ENCODE results near the gene ZSWIM9.

Gene ZSWIM9

GRCh38 chr19:48169939-48170803 is at the start of gene ZSWIM9, which contains the start of gene LIG1:
TSS of gene ZSWIM9 (plus strand) at chr19:48170680. CDS start at chr19:48171803, 1,123 bp downstream.
TSS of gene LIG1 (minus strand) at chr19:48170344. CDS start at chr19:48165566, 4,778 bp downstream.
- peak; percentile 89 for DNase-seq

- no peak for DNase-seq
Observed at GRCh38 chr19:48121066-48121465, 49.4 kb upstream of the ZSWIM9 start.

- DNase-seq = no peak
Observed at GRCh38 chr19:48121909-48122371, 48.5 kb upstream of the ZSWIM9 start.

GRCh38 chr19:48122421-48122820 is 48.1 kb upstream of the ZSWIM9 start:
- no peak for DNase-seq

- DNase-seq = no peak
Observed at GRCh38 chr19:48123907-48124651, 46.4 kb upstream of the ZSWIM9 start.

- DNase-seq = no peak
Observed at GRCh38 chr19:48127561-48127960, 42.9 kb upstream of the ZSWIM9 start.

- no peak for DNase-seq
Observed at GRCh38 chr19:48133094-48133493, 37.4 kb upstream of the ZSWIM9 start.

GRCh38 chr19:48135411-48135810 is 35.1 kb upstream of the ZSWIM9 start:
- DNase-seq = no peak

GRCh38 chr19:48136547-48136946 is 33.9 kb upstream of the ZSWIM9 start:
- DNase-seq = no peak

- no peak for DNase-seq
Observed at GRCh38 chr19:48137411-48137810, 33.1 kb upstream of the ZSWIM9 start.

GRCh38 chr19:48139053-48139452 is 31.4 kb upstream of the ZSWIM9 start:
- no peak for DNase-seq

GRCh38 chr19:48147597-48148175 is 22.8 kb upstream of the ZSWIM9 start:
- no peak for DNase-seq

- no peak for DNase-seq
Observed at GRCh38 chr19:48148576-48148975, 21.9 kb upstream of the ZSWIM9 start.

- DNase-seq = no peak
Observed at GRCh38 chr19:48149430-48149829, 21.1 kb upstream of the ZSWIM9 start.

GRCh38 chr19:48152551-48152950 is 17.9 kb upstream of the ZSWIM9 start:
- peak; percentile 49 for DNase-seq

- no peak for DNase-seq
Observed at GRCh38 chr19:48154003-48154402, 16.5 kb upstream of the ZSWIM9 start.

GRCh38 chr19:48158210-48158790 is 12.2 kb upstream of the ZSWIM9 start:
- no peak for DNase-seq

GRCh38 chr19:48168689-48169088 is 1.8 kb upstream of the ZSWIM9 start:
- DNase-seq = no peak

- DNase-seq = peak; percentile 83
Observed at GRCh38 chr19:48169578-48169938, 922 bp upstream of the ZSWIM9 start.

GRCh38 chr19:48170817-48171347 is 402 bp downstream of the ZSWIM9 start:
- DNase-seq = no peak

- DNase-seq = no peak
Observed at GRCh38 chr19:48171710-48172109, 1.2 kb downstream of the ZSWIM9 start.

GRCh38 chr19:48174445-48175030 is 4.1 kb downstream of the ZSWIM9 start:
- DNase-seq = no peak
